ENCODE data around the gene OR51V1. TPM values are rescaled to one million over a fixed set of nuclear protein-coding genes. Genes with fewer than 3 reads are reported as not detected.
"Not testable (repeated sequence)": the region's sequence is repeated elsewhere in the genome, so short reads cannot be mapped to it uniquely, and the experiment has no call there.

The OR51V1 gene
- total RNA-seq, 1 experiment from 2014 or later: not detected

DNA sequence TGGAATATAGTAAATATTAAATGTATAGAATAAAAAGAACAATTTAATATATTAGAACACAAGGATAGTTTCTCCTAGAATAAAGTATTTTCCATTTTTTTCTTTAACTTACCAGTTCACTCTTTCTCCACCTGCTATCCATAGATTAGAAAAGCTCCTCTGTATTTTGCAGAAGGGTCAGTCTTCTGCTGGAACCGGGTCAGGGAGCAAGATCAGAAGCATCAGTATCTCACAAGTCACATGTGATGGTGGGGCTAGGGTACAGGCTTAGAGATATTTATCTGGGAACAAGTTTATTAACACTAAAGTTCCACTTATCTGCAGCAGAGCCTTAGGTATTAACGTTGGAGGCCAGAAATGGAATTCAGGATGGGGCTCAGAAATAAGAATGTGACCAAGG, 28.6 kb downstream of the OR51V1 start:
- no peak overlapping the region for H3K4me3 ChIP-seq (ENCODE audit: low read length)
- intact Hi-C loops (cut with micrococcal nuclease): no loop called here
- H3K9me2 ChIP-seq (replicated peaks; ENCODE audit: low read length): no peaks in the 10 kb centered on the region
- TF ChIP-seq EZH2phosphoT487 (IDR thresholded peaks at IDR 0.05; ENCODE audit: borderline replicate concordance, low read length) (no peak), EZH2 (IDR thresholded peaks at IDR 0.05; ENCODE audit: low read length, unreplicated experiment) (no peak)
- TF ChIP-seq, protein P1, sequence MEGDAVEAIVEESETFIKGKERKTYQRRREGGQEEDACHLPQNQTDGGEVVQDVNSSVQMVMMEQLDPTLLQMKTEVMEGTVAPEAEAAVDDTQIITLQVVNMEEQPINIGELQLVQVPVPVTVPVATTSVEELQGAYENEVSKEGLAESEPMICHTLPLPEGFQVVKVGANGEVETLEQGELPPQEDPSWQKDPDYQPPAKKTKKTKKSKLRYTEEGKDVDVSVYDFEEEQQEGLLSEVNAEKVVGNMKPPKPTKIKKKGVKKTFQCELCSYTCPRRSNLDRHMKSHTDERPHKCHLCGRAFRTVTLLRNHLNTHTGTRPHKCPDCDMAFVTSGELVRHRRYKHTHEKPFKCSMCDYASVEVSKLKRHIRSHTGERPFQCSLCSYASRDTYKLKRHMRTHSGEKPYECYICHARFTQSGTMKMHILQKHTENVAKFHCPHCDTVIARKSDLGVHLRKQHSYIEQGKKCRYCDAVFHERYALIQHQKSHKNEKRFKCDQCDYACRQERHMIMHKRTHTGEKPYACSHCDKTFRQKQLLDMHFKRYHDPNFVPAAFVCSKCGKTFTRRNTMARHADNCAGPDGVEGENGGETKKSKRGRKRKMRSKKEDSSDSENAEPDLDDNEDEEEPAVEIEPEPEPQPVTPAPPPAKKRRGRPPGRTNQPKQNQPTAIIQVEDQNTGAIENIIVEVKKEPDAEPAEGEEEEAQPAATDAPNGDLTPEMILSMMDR (conservative IDR thresholded peaks at IDR 0.05; ENCODE audit: low read depth, low read length): no peak
- H4K20me1 ChIP-seq (ENCODE audit: low read length): no peaks in the 10 kb centered on the region
- no peak overlapping the region for H3K4me2 ChIP-seq (ENCODE audit: low read length)
- H3K27ac ChIP-seq (ENCODE audit: low read length): no peak overlapping the region
- no peak overlapping the region for H3K9ac ChIP-seq (ENCODE audit: low read length)
- no peaks in the 10 kb centered on the region for H3K9me3 ChIP-seq (ENCODE audit: low read length)
- H3K27me3 ChIP-seq (ENCODE audit: low read length): no peaks in the 10 kb centered on the region
- CTCF ChIA-PET: no interaction called here
- no peaks in the 10 kb centered on the region for H3K4me1 ChIP-seq (ENCODE audit: insufficient read depth, low read length)
- DNase-seq: no peak
- H3K36me3 ChIP-seq (ENCODE audit: low read depth, low read length): no peaks in the 10 kb centered on the region
- POLR2A ChIA-PET (ENCODE audit: unreplicated experiment): no interaction called here
- no TSS peak for BruUV-seq (replicated peaks)
- H2AFZ ChIP-seq (ENCODE audit: low read length): no peak overlapping the region
- ATAC-seq: no peak
- H3K79me2 ChIP-seq (ENCODE audit: low read length): no peaks in the 10 kb centered on the region
- H3F3A ChIP-seq (ENCODE audit: low read length, unreplicated experiment): no peaks in the 10 kb centered on the region

DNA sequence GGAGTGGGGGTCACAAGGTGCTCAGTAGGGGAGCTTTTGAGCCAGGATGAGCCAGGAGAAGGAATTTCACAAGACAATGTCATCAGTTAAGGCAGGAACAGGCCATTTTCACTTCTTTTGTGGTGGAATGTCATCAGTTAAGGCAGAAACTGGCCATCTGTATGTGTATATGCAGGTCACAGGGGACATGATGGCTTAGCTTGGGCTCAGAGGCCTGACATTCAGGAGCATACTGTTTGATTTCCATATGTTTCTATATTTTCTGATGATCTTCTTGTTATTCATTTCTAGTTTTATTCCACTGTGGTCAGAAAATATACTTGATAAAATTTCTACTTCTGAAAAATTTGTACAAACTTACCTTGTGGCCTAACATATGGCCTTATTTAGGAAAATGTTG, 34.6 kb downstream of the OR51V1 start:
- H3K4me3 ChIP-seq (ENCODE audit: low read length); intact Hi-C loops (cut with micrococcal nuclease); ATAC-seq; H3K4me2 ChIP-seq (ENCODE audit: low read length); H3F3A ChIP-seq (ENCODE audit: low read length, unreplicated experiment); CTCF ChIA-PET; H3K4me1 ChIP-seq (ENCODE audit: insufficient read depth, low read length); H3K36me3 ChIP-seq (ENCODE audit: low read depth, low read length); H4K20me1 ChIP-seq (ENCODE audit: low read length); H3K79me2 ChIP-seq (ENCODE audit: low read length); DNase-seq; H3K27me3 ChIP-seq (ENCODE audit: low read length); H2AFZ ChIP-seq (ENCODE audit: low read length); H3K9ac ChIP-seq (ENCODE audit: low read length); BruUV-seq (replicated peaks); POLR2A ChIA-PET (ENCODE audit: unreplicated experiment); H3K27ac ChIP-seq (ENCODE audit: low read length); H3K9me2 ChIP-seq (replicated peaks; ENCODE audit: low read length); H3K9me3 ChIP-seq (ENCODE audit: low read length): not testable (repeated sequence)

DNA sequence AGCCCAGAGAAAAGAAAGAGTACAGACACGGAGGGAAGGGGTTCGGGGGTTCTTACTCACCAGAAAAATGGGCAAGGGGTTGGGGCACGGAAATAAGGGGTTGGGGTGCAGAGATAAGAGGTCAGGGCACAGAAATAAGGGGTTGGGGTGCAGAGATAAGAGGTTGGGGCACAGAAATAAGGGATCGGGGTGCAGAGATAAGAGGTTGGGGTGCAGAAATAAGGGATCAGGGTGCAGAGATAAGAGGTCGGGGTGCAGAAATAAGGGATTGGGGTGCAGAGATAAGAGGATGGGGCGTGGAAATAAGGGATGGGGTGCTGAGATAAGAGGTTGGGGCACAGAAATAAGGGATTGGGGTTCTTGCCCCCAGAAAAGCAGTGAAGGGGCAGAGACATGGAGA, 35.7 kb downstream of the OR51V1 start:
- H3K27ac ChIP-seq (ENCODE audit: low read length); H3K9ac ChIP-seq (ENCODE audit: low read length); H3K9me2 ChIP-seq (replicated peaks; ENCODE audit: low read length); ATAC-seq; H3K36me3 ChIP-seq (ENCODE audit: low read depth, low read length); H3K9me3 ChIP-seq (ENCODE audit: low read length); DNase-seq; POLR2A ChIA-PET (ENCODE audit: unreplicated experiment); BruUV-seq (replicated peaks); H4K20me1 ChIP-seq (ENCODE audit: low read length); H3K4me1 ChIP-seq (ENCODE audit: insufficient read depth, low read length); H3K4me2 ChIP-seq (ENCODE audit: low read length); H3K27me3 ChIP-seq (ENCODE audit: low read length); H3K79me2 ChIP-seq (ENCODE audit: low read length); H3K4me3 ChIP-seq (ENCODE audit: low read length); intact Hi-C loops (cut with micrococcal nuclease); H2AFZ ChIP-seq (ENCODE audit: low read length); H3F3A ChIP-seq (ENCODE audit: low read length, unreplicated experiment); CTCF ChIA-PET: not testable (repeated sequence)

DNA sequence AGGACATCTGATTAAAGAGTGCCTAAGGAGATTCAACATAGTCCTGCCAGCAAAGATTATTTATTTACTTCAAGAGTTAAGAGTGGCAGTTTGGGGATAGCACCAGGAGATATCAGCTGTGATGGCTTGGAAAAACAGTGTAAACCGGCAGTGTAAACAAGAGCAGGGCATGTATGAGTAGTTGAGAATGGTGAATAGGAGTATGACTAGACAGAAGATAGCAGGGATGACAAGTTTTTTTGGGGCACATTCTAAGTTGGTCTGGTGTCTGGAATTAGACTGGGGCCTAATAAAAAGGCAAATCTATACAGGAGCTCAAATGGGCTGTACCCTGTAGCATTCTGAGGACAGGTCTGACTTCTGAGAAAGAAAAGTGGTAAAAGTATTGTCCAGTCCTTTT, 39.4 kb downstream of the OR51V1 start:
- H3K36me3 ChIP-seq (ENCODE audit: low read depth, low read length); H3K9me2 ChIP-seq (replicated peaks; ENCODE audit: low read length); H2AFZ ChIP-seq (ENCODE audit: low read length); H3F3A ChIP-seq (ENCODE audit: low read length, unreplicated experiment); H3K27ac ChIP-seq (ENCODE audit: low read length); H3K27me3 ChIP-seq (ENCODE audit: low read length); H3K9me3 ChIP-seq (ENCODE audit: low read length); POLR2A ChIA-PET (ENCODE audit: unreplicated experiment); H3K4me1 ChIP-seq (ENCODE audit: insufficient read depth, low read length); H3K79me2 ChIP-seq (ENCODE audit: low read length); H4K20me1 ChIP-seq (ENCODE audit: low read length); DNase-seq; H3K9ac ChIP-seq (ENCODE audit: low read length); CTCF ChIA-PET; H3K4me2 ChIP-seq (ENCODE audit: low read length); BruUV-seq (replicated peaks); intact Hi-C loops (cut with micrococcal nuclease); ATAC-seq; H3K4me3 ChIP-seq (ENCODE audit: low read length): not testable (repeated sequence)

DNA sequence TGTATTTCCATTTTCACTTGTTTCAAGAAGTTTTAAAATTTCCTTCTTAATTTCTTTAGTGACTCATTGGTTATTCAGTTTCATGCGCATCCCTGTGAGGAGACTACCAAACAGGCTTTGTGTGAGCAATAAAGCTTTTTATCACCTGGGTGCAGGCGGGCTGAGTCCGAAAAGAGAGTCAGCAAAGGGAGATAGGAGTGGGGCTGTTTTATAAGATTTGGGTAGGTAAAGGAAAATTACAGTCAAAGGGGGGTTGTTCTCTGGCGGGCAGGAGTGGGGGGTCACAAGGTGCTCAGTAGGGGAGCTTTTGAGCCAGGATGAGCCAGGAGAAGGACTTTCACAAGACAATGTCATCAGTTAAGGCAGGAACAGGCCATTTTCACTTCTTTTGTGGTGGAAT, 40.3 kb downstream of the OR51V1 start:
- ATAC-seq; H3F3A ChIP-seq (ENCODE audit: low read length, unreplicated experiment); H3K4me3 ChIP-seq (ENCODE audit: low read length); POLR2A ChIA-PET (ENCODE audit: unreplicated experiment); H3K4me2 ChIP-seq (ENCODE audit: low read length); H3K9me3 ChIP-seq (ENCODE audit: low read length); H3K9me2 ChIP-seq (replicated peaks; ENCODE audit: low read length); CTCF ChIA-PET; H3K79me2 ChIP-seq (ENCODE audit: low read length); H3K36me3 ChIP-seq (ENCODE audit: low read depth, low read length); H3K9ac ChIP-seq (ENCODE audit: low read length); H3K4me1 ChIP-seq (ENCODE audit: insufficient read depth, low read length); H4K20me1 ChIP-seq (ENCODE audit: low read length); H3K27ac ChIP-seq (ENCODE audit: low read length); H2AFZ ChIP-seq (ENCODE audit: low read length); DNase-seq; BruUV-seq (replicated peaks); H3K27me3 ChIP-seq (ENCODE audit: low read length); intact Hi-C loops (cut with micrococcal nuclease): not testable (repeated sequence)

Data from PC-3 (cell line).